ENCODE results near the gene CTTN.

DNA sequence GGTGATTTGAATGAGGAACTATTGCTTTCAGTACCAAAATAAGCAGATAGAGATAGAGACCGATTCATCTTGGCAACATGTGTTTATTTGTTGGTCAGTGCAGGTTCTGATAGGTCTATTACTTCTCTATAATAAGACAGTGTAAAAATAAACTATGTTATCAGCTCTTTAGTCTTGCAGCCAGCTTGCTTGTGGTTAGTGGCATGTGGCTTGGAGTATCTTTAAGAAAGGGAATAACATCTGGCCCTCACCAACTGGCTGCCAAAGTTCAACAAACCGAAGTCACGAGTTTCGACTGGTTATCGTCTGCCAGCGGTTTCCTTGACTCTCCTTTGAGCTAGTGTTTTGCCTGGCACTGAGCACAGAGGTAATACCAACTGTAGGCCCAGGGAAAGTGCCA lies 71.8 kb downstream of the CTTN start:
- no peak for TF ChIP-seq NCOA5 (CRISPR knock-in tag; IDR thresholded peaks at IDR 0.05)
- TF ChIP-seq ZNF329 (CRISPR knock-in tag; IDR thresholded peaks at IDR 0.05; ENCODE audit: low read depth), result no peak
- TF ChIP-seq, protein P1, sequence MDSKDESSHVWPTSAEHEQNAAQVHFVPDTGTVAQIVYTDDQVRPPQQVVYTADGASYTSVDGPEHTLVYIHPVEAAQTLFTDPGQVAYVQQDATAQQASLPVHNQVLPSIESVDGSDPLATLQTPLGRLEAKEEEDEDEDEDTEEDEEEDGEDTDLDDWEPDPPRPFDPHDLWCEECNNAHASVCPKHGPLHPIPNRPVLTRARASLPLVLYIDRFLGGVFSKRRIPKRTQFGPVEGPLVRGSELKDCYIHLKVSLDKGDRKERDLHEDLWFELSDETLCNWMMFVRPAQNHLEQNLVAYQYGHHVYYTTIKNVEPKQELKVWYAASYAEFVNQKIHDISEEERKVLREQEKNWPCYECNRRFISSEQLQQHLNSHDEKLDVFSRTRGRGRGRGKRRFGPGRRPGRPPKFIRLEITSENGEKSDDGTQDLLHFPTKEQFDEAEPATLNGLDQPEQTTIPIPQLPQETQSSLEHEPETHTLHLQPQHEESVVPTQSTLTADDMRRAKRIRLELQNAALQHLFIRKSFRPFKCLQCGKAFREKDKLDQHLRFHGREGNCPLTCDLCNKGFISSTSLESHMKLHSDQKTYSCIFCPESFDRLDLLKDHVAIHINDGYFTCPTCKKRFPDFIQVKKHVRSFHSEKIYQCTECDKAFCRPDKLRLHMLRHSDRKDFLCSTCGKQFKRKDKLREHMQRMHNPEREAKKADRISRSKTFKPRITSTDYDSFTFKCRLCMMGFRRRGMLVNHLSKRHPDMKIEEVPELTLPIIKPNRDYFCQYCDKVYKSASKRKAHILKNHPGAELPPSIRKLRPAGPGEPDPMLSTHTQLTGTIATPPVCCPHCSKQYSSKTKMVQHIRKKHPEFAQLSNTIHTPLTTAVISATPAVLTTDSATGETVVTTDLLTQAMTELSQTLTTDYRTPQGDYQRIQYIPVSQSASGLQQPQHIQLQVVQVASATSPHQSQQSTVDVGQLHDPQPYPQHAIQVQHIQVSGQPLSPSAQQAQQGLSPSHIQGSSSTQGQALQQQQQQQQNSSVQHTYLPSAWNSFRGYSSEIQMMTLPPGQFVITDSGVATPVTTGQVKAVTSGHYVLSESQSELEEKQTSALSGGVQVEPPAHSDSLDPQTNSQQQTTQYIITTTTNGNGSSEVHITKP (CRISPR knock-in tag; IDR thresholded peaks at IDR 0.05; ENCODE audit: low read depth), result no peak

Data from HepG2 (cell line).